ENCODE results near the gene MRPS12. TPM values are rescaled to one million over a fixed set of nuclear protein-coding genes. Genes with fewer than 3 reads are reported as not detected.
A peak's percentile ranks its signal among the peaks of the same experiment; 100 is the strongest.

Gene MRPS12
- total and polyA plus RNA-seq, 2 of the 13 experiments (the other 11 are each of a cell fraction or from before 2014, with no cell fraction given) = 27.5 to 54.8 TPM

DNA sequence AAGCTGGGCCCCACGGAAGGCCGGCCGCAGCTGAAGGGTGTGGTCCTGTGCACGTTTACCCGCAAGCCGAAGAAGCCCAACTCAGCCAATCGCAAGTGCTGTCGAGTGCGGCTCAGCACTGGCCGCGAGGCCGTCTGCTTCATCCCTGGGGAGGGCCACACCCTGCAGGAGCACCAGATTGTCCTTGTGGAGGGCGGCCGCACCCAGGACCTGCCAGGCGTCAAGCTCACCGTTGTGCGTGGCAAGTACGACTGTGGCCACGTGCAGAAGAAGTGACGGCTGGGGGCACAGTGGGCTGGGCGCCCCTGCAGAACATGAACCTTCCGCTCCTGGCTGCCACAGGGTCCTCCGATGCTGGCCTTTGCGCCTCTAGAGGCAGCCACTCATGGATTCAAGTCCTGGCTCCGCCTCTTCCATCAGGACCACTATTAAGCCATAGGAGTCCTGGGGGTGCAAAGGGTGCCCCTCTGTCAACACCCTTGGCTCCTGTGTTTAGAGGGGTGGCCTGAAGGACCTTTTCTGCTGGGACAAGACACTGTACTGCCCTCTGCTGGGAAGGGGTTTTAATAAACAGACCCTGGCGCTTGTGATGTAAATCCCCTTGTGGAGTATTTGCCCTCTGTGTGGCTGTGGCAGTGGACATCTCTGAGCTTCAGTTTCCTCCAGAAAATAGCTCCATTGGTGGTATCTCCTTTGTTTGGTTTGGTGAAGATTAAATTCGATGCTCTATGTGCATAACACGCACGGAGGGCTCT lies 1.9 kb downstream of the MRPS12 start (continued):
- TF ChIP-seq SNAPC2 (CRISPR knock-in tag; IDR thresholded peaks at IDR 0.05) = no peak
- no peak for TF ChIP-seq ZNF556 (CRISPR knock-in tag; IDR thresholded peaks at IDR 0.05; ENCODE audit: borderline replicate concordance)
- TF ChIP-seq ZNF296 (CRISPR knock-in tag; conservative IDR thresholded peaks at IDR 0.05) = no peak
- TF ChIP-seq ZNF660 (CRISPR knock-in tag; IDR thresholded peaks at IDR 0.05; ENCODE audit: borderline replicate concordance, low read depth) = no peak
- TF ChIP-seq, protein P1, sequence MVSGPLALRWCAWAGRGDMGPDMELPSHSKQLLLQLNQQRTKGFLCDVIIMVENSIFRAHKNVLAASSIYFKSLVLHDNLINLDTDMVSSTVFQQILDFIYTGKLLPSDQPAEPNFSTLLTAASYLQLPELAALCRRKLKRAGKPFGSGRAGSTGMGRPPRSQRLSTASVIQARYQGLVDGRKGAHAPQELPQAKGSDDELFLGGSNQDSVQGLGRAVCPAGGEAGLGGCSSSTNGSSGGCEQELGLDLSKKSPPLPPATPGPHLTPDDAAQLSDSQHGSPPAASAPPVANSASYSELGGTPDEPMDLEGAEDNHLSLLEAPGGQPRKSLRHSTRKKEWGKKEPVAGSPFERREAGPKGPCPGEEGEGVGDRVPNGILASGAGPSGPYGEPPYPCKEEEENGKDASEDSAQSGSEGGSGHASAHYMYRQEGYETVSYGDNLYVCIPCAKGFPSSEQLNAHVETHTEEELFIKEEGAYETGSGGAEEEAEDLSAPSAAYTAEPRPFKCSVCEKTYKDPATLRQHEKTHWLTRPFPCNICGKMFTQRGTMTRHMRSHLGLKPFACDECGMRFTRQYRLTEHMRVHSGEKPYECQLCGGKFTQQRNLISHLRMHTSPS (CRISPR knock-in tag; IDR thresholded peaks at IDR 0.05; ENCODE audit: low read depth) = no peak
- TF ChIP-seq, protein P2, sequence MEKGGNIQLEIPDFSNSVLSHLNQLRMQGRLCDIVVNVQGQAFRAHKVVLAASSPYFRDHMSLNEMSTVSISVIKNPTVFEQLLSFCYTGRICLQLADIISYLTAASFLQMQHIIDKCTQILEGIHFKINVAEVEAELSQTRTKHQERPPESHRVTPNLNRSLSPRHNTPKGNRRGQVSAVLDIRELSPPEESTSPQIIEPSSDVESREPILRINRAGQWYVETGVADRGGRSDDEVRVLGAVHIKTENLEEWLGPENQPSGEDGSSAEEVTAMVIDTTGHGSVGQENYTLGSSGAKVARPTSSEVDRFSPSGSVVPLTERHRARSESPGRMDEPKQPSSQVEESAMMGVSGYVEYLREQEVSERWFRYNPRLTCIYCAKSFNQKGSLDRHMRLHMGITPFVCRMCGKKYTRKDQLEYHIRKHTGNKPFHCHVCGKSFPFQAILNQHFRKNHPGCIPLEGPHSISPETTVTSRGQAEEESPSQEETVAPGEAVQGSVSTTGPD (CRISPR knock-in tag; IDR thresholded peaks at IDR 0.05) = no peak
- no peak for TF ChIP-seq FOXC1 (CRISPR knock-in tag; IDR thresholded peaks at IDR 0.05; ENCODE audit: borderline replicate concordance)
- TF ChIP-seq ZNF614 (CRISPR knock-in tag; IDR thresholded peaks at IDR 0.05; ENCODE audit: borderline replicate concordance) = no peak
- TF ChIP-seq, protein P3, sequence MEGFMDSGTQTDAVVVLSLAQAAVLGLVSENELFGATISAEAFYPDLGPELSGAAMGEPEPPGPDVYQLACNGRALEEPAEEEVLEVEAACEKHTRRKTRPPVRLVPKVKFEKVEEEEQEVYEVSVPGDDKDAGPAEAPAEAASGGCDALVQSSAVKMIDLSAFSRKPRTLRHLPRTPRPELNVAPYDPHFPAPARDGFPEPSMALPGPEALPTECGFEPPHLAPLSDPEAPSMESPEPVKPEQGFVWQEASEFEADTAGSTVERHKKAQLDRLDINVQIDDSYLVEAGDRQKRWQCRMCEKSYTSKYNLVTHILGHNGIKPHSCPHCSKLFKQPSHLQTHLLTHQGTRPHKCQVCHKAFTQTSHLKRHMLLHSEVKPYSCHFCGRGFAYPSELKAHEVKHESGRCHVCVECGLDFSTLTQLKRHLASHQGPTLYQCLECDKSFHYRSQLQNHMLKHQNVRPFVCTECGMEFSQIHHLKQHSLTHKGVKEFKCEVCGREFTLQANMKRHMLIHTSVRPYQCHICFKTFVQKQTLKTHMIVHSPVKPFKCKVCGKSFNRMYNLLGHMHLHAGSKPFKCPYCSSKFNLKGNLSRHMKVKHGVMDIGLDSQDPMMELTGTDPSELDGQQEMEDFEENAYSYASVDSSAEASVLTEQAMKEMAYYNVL (CRISPR knock-in tag; IDR thresholded peaks at IDR 0.05; ENCODE audit: borderline replicate concordance) = no peak
- 0 out of 2 replicates have a peak, but pooled peaks have one; percentile 9 for TF ChIP-seq SALL1 (CRISPR knock-in tag; IDR thresholded peaks at IDR 0.05)
- TF ChIP-seq, protein P4, sequence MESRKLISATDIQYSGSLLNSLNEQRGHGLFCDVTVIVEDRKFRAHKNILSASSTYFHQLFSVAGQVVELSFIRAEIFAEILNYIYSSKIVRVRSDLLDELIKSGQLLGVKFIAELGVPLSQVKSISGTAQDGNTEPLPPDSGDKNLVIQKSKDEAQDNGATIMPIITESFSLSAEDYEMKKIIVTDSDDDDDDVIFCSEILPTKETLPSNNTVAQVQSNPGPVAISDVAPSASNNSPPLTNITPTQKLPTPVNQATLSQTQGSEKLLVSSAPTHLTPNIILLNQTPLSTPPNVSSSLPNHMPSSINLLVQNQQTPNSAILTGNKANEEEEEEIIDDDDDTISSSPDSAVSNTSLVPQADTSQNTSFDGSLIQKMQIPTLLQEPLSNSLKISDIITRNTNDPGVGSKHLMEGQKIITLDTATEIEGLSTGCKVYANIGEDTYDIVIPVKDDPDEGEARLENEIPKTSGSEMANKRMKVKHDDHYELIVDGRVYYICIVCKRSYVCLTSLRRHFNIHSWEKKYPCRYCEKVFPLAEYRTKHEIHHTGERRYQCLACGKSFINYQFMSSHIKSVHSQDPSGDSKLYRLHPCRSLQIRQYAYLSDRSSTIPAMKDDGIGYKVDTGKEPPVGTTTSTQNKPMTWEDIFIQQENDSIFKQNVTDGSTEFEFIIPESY (CRISPR knock-in tag; IDR thresholded peaks at IDR 0.05) = peak; percentile 89
- no peak for TF ChIP-seq SP5 (CRISPR knock-in tag; IDR thresholded peaks at IDR 0.05; ENCODE audit: borderline replicate concordance, low read depth)
- TF ChIP-seq ZFP82 (CRISPR knock-in tag; IDR thresholded peaks at IDR 0.05; ENCODE audit: borderline replicate concordance) = no peak
- TF ChIP-seq, protein P5, sequence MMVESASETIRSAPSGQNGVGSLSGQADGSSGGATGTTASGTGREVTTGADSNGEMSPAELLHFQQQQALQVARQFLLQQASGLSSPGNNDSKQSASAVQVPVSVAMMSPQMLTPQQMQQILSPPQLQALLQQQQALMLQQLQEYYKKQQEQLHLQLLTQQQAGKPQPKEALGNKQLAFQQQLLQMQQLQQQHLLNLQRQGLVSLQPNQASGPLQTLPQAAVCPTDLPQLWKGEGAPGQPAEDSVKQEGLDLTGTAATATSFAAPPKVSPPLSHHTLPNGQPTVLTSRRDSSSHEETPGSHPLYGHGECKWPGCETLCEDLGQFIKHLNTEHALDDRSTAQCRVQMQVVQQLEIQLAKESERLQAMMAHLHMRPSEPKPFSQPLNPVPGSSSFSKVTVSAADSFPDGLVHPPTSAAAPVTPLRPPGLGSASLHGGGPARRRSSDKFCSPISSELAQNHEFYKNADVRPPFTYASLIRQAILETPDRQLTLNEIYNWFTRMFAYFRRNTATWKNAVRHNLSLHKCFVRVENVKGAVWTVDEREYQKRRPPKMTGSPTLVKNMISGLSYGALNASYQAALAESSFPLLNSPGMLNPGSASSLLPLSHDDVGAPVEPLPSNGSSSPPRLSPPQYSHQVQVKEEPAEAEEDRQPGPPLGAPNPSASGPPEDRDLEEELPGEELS (CRISPR knock-in tag; IDR thresholded peaks at IDR 0.05) = no peak
- TF ChIP-seq ZNF30 (CRISPR knock-in tag; IDR thresholded peaks at IDR 0.05) = no peak
- TF ChIP-seq SOX5 (CRISPR knock-in tag; IDR thresholded peaks at IDR 0.05; ENCODE audit: borderline replicate concordance) = no peak
- no peak for TF ChIP-seq ZNF343 (CRISPR knock-in tag; IDR thresholded peaks at IDR 0.05)
- TF ChIP-seq MAFG (CRISPR knock-in tag; IDR thresholded peaks at IDR 0.05) = no peak
